Caco-2 (cell line): ENCODE results near the gene NKAIN2. TPM values are rescaled to one million over a fixed set of nuclear protein-coding genes. Genes with fewer than 3 reads are reported as not detected.

ENCODE experiments used
- BruUV-seq: library from RNA; stranded (reverse); fragments of 400-500 nt; replicated peaks from 2 replicates; lab custom pipeline; 2021; lab: Mats Ljungman, UMichigan
- CTCF ChIA-PET: fragments of 300-600 bp; sonication (Branson Sonifier 250); formaldehyde crosslinking; loops from one replicate; lab custom pipeline; 2022; ENCODE audit warnings: antibody characterized with exemption; lab: Charles Lee
- POLR2A ChIA-PET: fragments of 300-600 bp; sonication (Branson Sonifier 250); formaldehyde crosslinking; loops from one replicate; lab custom pipeline; 2022; ENCODE audit warnings: antibody characterized with exemption; lab: Charles Lee
- DNase-seq, 2 experiments: peaks; one replicate each; pipeline versions ENCODE4 v3.0.0 to v3.0.0-alpha.2; 2020 to 2022
- H3K27me3 ChIP-seq: replicated peaks from 2 replicates; pipeline ENCODE4 v1.6.0; 2011; ENCODE audit warnings: low read length; ENCODE audit not compliant: control insufficient read depth, insufficient read depth
- H3K36me3 ChIP-seq: 2 replicates; pipeline ENCODE4 v1.5.1; 2011; ENCODE audit warnings: low read length; ENCODE audit not compliant: control insufficient read depth, insufficient read depth
- H3K4me1 ChIP-seq: fragments of 250-450 bp; sonication (Bioruptor Pico); 2 replicates; pipeline ENCODE4 v1.5.1; 2020; ENCODE audit warnings: mild to moderate bottlenecking
- H3K4me3 ChIP-seq: 2 replicates; pipeline ENCODE4 v1.5.1; 2011; ENCODE audit warnings: low read depth, mild to moderate bottlenecking, control low read depth, low read length
- H3K9me3 ChIP-seq: fragments of 250-450 bp; sonication (Bioruptor Pico); 2 replicates; pipeline ENCODE4 v1.5.1; 2020; ENCODE audit warnings: mild to moderate bottlenecking, moderate library complexity
- H3K27ac Mint-ChIP-seq: one replicate; pipeline ENCODE4 v1.8.0; 2022; ENCODE audit warnings: mixed read lengths; ENCODE audit not compliant: unreplicated experiment
- H3K27me3 Mint-ChIP-seq: one replicate; pipeline ENCODE4 v1.8.0; 2022; ENCODE audit warnings: mixed read lengths; ENCODE audit not compliant: insufficient read depth, unreplicated experiment
- H3K36me3 Mint-ChIP-seq: one replicate; pipeline ENCODE4 v1.8.0; 2022; ENCODE audit warnings: mild to moderate bottlenecking, mixed read lengths; ENCODE audit not compliant: insufficient read depth, unreplicated experiment
- H3K4me1 Mint-ChIP-seq: one replicate; pipeline ENCODE4 v1.8.0; 2022; ENCODE audit warnings: low read depth, mixed read lengths; ENCODE audit not compliant: unreplicated experiment
- H3K4me3 Mint-ChIP-seq: one replicate; pipeline ENCODE4 v1.8.0; 2022; ENCODE audit warnings: mild to moderate bottlenecking, moderate library complexity, mixed read lengths; ENCODE audit not compliant: unreplicated experiment
- H3K9me3 Mint-ChIP-seq: one replicate; pipeline ENCODE4 v1.8.0; 2022; ENCODE audit warnings: mixed read lengths; ENCODE audit not compliant: unreplicated experiment
- CTCF ChIP-seq, 2 experiments: fragments of 200-600 bp in 1 of 2; IDR thresholded peaks; 1 replicate in 1 of 2; 2 replicates in 1 of 2; pipeline versions ENCODE4 v1.5.1 to v1.8.0; 2011 to 2022; ENCODE audit warnings: antibody characterized with exemption in 1 of 2, control low read depth in 1 of 2, inconsistent platforms in 1 of 2, low read depth in 1 of 2, low read length in 1 of 2, mild to moderate bottlenecking in 1 of 2, moderate library complexity in 1 of 2; ENCODE audit not compliant: insufficient read depth in 1 of 2, severe bottlenecking in 1 of 2, unreplicated experiment in 1 of 2
- intact Hi-C: fragments of 100-400 bp; cut with micrococcal nuclease; formaldehyde crosslinking; loops from one replicate; pipeline ENCODE4 v1.10.0; 2022; ENCODE audit not compliant: unreplicated experiment
- total RNA-seq: library from RNA; stranded (reverse); gene quantifications from 2 replicates; pipeline ENCODE4 v1.2.3, GENCODE V29; 2022

The NKAIN2 gene
- total RNA-seq, 1 experiment from 2014 or later = not detected

- no peaks in the 10 kb centered on the region for H3K9me3 ChIP-seq
- ChIA-PET POLR2A (no interaction called here), CTCF (no interaction called here)
- no peaks in the 10 kb centered on the region for H3K27me3 ChIP-seq
- H3K27me3 Mint-ChIP-seq = no peaks in the 10 kb centered on the region
- no peak overlapping the region for H3K27ac Mint-ChIP-seq
- H3K36me3 Mint-ChIP-seq = no peaks in the 10 kb centered on the region
- intact Hi-C loops = no loop called here
- no peaks in the 10 kb centered on the region for H3K4me1 ChIP-seq
- no peak overlapping the region for H3K4me3 ChIP-seq
- H3K4me3 Mint-ChIP-seq = no peak overlapping the region
- no peaks in the 10 kb centered on the region for H3K36me3 ChIP-seq
- TF ChIP-seq CTCF (IDR thresholded peaks at IDR 0.05; ENCODE audit: insufficient read depth in 1 of 2, low read depth in 1 of 2, low read length in 1 of 2, severe bottlenecking in 1 of 2, unreplicated experiment in 1 of 2) = no peak
- BruUV-seq = no TSS peak
- DNase-seq = no peak
- no peaks in the 10 kb centered on the region for H3K4me1 Mint-ChIP-seq
- peaks cover 21% of the 10 kb centered on the region for H3K9me3 Mint-ChIP-seq
Measured at GRCh38 chr6:124226396-124226795, 422.7 kb downstream of the NKAIN2 start.

DNA sequence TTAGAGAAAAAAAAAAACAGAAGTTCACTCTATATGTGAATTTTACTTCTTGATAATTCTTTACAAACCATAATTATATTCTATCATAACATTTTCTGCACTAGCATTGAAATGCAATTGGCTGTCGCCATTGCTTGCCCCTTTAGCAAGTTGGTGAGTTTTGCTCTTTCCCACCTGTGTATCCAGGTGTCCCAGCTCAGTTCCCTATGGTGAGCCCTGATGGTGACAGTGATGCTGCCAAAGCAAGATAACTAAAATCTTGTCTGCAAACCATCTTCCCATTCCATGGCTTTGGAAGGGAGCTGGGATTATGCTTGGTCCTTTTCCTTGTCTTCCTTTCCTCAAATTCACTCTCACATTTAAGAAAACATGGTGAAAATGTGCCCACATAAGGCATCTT lies 429.6 kb downstream of the NKAIN2 start:
- no TSS peak for BruUV-seq
- Histone ChIP-seq H3K9me3 (no peaks in the 10 kb centered on the region), H3K27me3 (no peaks in the 10 kb centered on the region), H3K36me3 (no peaks in the 10 kb centered on the region), H3K4me1 (no peaks in the 10 kb centered on the region), H3K4me3 (no peak overlapping the region)
- H3K27me3 Mint-ChIP-seq = no peaks in the 10 kb centered on the region
- H3K4me1 Mint-ChIP-seq = no peaks in the 10 kb centered on the region
- POLR2A ChIA-PET = no interaction called here
- CTCF ChIA-PET = no interaction called here
- H3K4me3 Mint-ChIP-seq = no peak overlapping the region
- no peaks in the 10 kb centered on the region for H3K36me3 Mint-ChIP-seq
- no peak for DNase-seq
- H3K27ac Mint-ChIP-seq = no peak overlapping the region
- intact Hi-C loops = no loop called here
- TF ChIP-seq CTCF (IDR thresholded peaks at IDR 0.05; ENCODE audit: insufficient read depth in 1 of 2, low read depth in 1 of 2, low read length in 1 of 2, severe bottlenecking in 1 of 2, unreplicated experiment in 1 of 2) = no peak
- H3K9me3 Mint-ChIP-seq = peaks cover 11% of the 10 kb centered on the region

DNA sequence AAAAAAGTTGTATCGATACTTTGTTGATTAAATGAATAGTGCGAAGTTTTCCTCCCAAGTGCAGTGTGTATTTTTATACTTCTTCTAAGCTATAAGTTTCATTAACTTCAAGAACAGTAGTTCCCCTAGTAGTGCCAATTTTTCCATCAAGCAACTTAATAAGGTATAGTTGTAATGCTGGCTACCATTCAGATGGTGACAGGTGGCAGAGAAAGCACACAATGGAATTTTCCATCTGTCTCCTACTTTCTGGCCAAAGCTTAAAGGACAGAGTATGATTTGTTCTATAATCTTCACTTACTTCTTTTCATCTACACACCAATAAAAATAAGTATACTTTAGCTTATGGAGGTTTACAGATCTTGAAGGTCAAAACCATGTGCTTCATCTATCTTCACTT lies 431.1 kb downstream of the NKAIN2 start:
- Mint-ChIP-seq H3K9me3 (peaks cover 5% of the 10 kb centered on the region), H3K27me3 (peaks cover 2% of the 10 kb centered on the region), H3K4me3 (no peak overlapping the region), H3K27ac (no peak overlapping the region), H3K36me3 (no peaks in the 10 kb centered on the region), H3K4me1 (no peaks in the 10 kb centered on the region)
- CTCF ChIA-PET = no interaction called here
- Histone ChIP-seq H3K27me3 (no peaks in the 10 kb centered on the region), H3K4me1 (no peaks in the 10 kb centered on the region), H3K9me3 (no peaks in the 10 kb centered on the region), H3K4me3 (no peak overlapping the region), H3K36me3 (no peaks in the 10 kb centered on the region)
- no peak for DNase-seq
- no peak for TF ChIP-seq CTCF (IDR thresholded peaks at IDR 0.05; ENCODE audit: insufficient read depth in 1 of 2, low read depth in 1 of 2, low read length in 1 of 2, severe bottlenecking in 1 of 2, unreplicated experiment in 1 of 2)
- no TSS peak for BruUV-seq
- intact Hi-C loops = no loop called here
- POLR2A ChIA-PET = no interaction called here
